A549 treated with GW870086 at 1 μM for 4 hours (cell line): Measurements from ENCODE around the gene KLHL12. TPM values are rescaled to one million over a fixed set of nuclear protein-coding genes. Genes with fewer than 3 reads are reported as not detected.

Experiments
- total RNA-seq: library from RNA; stranded (reverse); fragments of 200-300 nt; extraction: Qiagen RNA extraction; gene quantifications from 5 replicates; pipeline ENCODE4 v1.2.3, GENCODE V29; 2022; ENCODE audit warnings: low read depth

KLHL12 gene
- 15.4 to 17.9 TPM (median 17.0 TPM) in 5 replicates for total RNA-seq

GRCh38 chr1:202926581-202927491, at the start of gene KLHL12:
Gene KLHL12, minus strand, starts transcription at chr1:202927234. Its CDS starts 2,072 bp downstream, at chr1:202925162.

GRCh38 chr1:202957733-202958543, 30.9 kb upstream of the KLHL12 start, which contains the start of gene ADIPOR1:
Gene ADIPOR1, minus strand, starts transcription at chr1:202958312. Its CDS starts 7,242 bp downstream, at chr1:202951070.

GRCh38 chr1:202888531-202889360, 38.3 kb downstream of the KLHL12 start, which contains the start of gene RABIF:
Gene RABIF, minus strand, starts transcription at chr1:202889149. Its CDS starts 51 bp downstream, at chr1:202889098.

Other genes with a start within 250 kb of the KLHL12 start
- gene SYT2, start 216.8 kb downstream of the KLHL12 start, total RNA-seq = 0.46 to 0.64 TPM (median 0.55 TPM) in 5 replicates
- gene KDM5B, start 118.8 kb downstream of the KLHL12 start, total RNA-seq = 13.0 to 17.3 TPM (median 15.6 TPM) in 5 replicates
- gene PCAT6, start 116.3 kb downstream of the KLHL12 start, total RNA-seq = 2.4 to 3.9 TPM (median 3.3 TPM) in 5 replicates
- 14.1 to 15.0 TPM (median 14.7 TPM) in 5 replicates for gene RABIF, start 38.1 kb downstream of the KLHL12 start, total RNA-seq
- gene ADIPOR1, start 31.1 kb upstream of the KLHL12 start, total RNA-seq = 55.3 to 64.2 TPM (median 62.8 TPM) in 5 replicates
- 20.2 to 24.7 TPM (median 21.7 TPM) in 5 replicates for gene CYB5R1, start 40.0 kb upstream of the KLHL12 start, total RNA-seq
- gene TMEM183A, start 80.1 kb upstream of the KLHL12 start, total RNA-seq = 44.0 to 53.7 TPM (median 52.3 TPM) in 5 replicates
- 0.23 to 0.63 TPM (median 0.40 TPM) in 5 replicates for gene PPFIA4, start 99.3 kb upstream of the KLHL12 start, total RNA-seq
- not detected in 5 replicates for gene MYOG, start 158.8 kb upstream of the KLHL12 start, total RNA-seq
- 0.58 to 1.2 TPM (median 0.80 TPM) in 5 replicates for gene ADORA1, start 200.5 kb upstream of the KLHL12 start, total RNA-seq
- 0.07 TPM in 1 of 5 replicates, not detected in the others for gene MYBPH, start 248.6 kb upstream of the KLHL12 start, total RNA-seq